CD4-positive, alpha-beta T cell treated with Interleukin-4 for 1 hour (primary cell): ENCODE data around the gene DENND1B.
A peak's percentile ranks its signal among the peaks of the same experiment; 100 is the strongest.
"Not testable (repeated sequence)": the region's sequence is repeated elsewhere in the genome, so short reads cannot be mapped to it uniquely, and the experiment has no call there.

ENCODE experiments used
- DNase-seq, 2 donors: peaks; one replicate each; pipeline ENCODE4 v3.0.0-alpha.2; 2020 to 2022

Gene DENND1B

GRCh38 chr1:197544130-197544529, 231.2 kb downstream of the DENND1B start:
- DNase-seq, result no peak

DNA sequence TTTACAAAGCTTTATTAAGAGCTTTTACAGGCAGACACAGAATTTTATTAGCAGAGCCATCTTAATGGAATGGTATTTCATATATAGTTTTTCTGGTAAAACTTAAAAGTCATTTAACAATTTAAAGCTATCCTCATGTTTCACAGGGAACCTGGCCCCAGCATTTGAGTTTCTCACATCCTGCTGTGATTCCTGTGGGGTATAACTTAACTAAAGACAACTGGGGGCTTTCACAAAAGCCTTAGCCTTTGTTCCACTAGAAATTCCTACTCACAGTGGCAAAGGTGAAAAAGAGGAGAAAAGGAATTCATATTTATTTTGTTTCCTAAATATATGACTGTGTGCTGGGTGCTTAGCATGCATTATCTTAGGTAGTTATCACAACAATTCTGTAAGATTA, 233.9 kb downstream of the DENND1B start:
- DNase-seq, result no peak

- DNase-seq, result peak in 1 of 2 donors; percentile 49
These were observed 248.4 kb downstream of the DENND1B start for GRCh38 chr1:197526736-197527371.

- peak in 1 of 2 donors; percentile 47 for DNase-seq
These were observed 254.1 kb downstream of the DENND1B start for GRCh38 chr1:197521118-197521739.

GRCh38 chr1:197519741-197520334, 255.4 kb downstream of the DENND1B start:
- DNase-seq, result no peak

- no peak for DNase-seq
These were observed 259.9 kb downstream of the DENND1B start for GRCh38 chr1:197515421-197515820.

GRCh38 chr1:197510691-197511378, 264.4 kb downstream of the DENND1B start:
- no peak for DNase-seq

DNA sequence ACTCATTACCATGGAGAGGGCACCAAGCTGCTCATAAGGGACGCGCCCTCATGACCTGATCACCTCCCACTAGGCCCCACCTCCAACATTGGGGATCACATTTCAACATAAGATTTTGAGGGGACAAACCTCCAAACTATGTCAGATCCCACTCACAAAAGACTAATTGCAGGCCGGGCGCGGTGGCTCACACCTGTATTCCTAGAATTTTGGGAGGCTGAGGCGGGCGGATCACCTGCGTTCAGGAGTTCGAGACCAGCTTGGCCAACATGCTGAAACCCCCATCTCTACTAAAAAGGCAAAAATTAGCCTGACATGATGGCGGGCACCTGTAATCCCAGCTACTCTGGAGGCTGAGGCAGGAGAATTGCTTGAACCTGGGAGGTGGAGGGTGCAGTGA, 278.6 kb downstream of the DENND1B start:
- DNase-seq, result no peak

DNA sequence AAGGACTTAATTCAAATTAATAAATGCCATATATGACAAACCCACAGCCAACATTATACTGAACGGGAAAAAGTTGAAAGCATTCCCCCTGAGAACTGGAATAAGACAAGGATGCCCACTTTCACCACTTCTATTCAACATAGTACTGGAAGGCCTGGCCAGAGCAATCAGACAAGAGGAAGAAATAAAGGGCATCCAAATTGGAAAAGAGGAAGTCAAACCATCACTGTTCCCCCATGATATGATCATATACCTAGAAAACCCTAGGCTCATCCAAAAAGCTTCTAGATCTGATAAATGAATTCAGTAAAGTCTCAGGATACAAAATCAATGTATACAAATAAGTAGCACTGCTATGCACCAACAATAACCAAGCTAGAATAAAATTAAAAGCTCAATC, 283.8 kb downstream of the DENND1B start:
- DNase-seq, result not testable (repeated sequence)

- DNase-seq, result no peak
These were observed 288.3 kb downstream of the DENND1B start for GRCh38 chr1:197486946-197487345.

- DNase-seq, result no peak
These were observed 289.5 kb downstream of the DENND1B start for GRCh38 chr1:197485790-197486189.

DNA sequence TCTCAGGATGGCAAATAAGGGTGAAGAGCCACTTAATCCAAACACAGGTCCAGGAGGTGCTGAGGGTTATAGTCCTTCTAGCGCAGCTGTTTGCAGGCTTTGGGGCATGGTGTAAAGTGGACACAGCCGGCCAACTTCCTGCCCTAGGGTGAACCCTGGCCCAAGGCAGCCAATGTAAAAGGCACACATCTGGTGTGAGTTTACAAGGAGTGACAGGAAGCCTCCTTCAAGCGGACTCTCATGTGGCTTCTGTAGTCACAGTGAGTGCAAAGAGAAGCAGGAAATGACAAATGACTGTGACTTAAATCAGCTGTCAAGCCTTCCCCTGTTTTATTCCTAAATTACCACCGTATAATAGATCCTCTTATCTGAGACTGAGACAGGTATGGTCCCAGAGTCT, 294.2 kb downstream of the DENND1B start:
- peak in 1 of 2 donors; percentile 7 for DNase-seq

GRCh38 chr1:197480446-197480845, 294.8 kb downstream of the DENND1B start:
- DNase-seq, result no peak

DNA sequence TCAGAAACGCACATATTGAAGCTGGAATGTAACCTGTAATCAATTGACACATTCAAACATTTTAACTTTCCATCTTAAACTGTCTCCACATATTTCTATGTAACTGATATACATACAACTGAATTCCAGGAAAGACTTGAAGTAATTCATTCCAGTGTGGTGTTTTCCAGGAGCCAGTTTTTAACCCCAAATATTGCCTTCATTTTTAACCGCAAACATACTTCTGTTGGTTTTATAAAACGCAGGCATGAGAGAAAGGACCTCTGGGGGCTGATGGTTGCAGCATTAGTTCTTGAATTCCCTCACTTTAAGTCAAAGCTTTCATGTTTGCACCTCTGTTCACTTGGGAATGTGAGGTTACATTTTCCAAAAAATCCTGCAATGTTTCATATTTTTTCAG, 303.1 kb downstream of the DENND1B start:
- DNase-seq, result no peak

DNA sequence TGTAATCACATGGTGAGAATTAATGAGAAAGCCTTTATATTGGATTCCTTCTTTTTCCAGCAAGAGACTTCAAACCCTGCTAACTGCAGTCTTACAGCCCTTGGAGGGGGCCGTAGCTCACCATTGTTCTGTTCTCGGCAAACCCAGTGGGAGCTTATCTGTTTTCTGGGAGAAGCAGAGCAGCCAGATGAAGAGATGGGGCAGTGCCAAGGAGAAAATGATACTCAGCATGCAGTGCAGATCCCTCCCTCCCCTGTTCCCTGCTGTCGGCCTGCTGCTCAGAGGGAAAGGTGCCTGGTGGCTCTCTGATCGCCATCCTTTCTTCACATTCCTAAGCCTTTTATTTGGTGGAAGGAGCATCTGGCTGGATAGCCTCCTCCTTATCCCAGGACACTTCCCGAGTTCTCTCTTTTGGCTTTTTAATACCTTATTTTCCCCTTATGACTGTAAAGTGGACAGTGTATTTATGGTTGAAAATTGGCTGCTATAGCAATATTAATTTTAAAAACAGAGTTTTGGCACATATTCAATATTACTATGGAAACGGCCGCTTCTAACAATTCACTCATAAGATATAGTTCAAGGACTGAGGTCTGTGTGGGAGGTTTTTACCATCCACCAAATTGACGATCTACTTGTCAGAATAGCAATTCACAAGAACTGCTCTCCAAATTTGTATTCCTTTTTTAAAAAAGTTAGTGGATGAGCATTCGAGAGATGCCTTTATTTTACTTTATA, 303.9 kb downstream of the DENND1B start:
- no peak for DNase-seq

DNA sequence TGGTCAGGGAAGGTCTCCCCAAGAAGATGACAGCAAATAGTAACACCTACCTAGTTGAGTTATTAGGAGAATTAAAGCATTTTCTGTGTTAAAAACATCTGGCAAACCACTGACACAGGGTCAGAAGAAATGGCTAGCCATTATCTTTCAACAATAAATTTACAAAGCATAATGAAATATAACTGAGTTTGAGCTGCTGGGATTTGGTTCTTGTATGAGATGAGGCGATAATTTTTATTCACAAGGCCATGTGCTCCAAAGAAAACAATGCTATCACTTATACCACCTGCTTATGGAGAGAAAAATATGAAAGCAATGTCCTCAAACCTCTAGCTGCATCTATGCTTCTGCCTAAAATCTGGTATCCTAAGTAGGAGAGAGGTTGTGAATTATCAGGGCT, 304.9 kb downstream of the DENND1B start:
- DNase-seq, result no peak

DNA sequence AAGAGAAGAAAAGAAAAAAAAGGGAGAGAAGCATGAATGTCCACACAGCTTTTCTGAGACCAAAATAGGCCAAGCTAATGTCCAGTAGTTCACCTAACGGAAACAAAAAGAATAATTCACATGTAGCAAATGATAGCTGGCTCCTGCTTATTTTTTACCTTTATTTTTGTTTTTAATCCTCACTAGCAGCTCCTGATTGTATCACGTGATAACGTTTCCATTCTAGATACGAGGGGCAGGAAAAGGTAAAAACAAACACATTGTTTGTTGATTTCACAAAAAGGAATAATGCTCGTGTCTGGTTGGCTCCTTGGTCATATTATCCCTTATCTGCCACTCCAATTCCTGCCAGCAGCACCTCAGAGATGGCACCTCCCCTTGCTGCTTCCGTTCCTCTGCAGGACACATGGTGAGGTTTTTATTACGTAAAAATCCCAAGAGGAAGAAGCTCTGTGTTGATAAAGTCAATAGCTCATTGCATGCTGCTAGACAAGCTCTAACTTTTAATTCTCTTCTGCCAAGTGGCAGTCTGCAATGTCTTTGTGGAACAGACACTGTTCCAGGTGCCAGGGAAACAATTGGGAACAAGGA, 305.6 kb downstream of the DENND1B start:
- DNase-seq, result no peak

- DNase-seq, result no peak
These were observed 306.6 kb downstream of the DENND1B start for GRCh38 chr1:197468543-197469175.

DNA sequence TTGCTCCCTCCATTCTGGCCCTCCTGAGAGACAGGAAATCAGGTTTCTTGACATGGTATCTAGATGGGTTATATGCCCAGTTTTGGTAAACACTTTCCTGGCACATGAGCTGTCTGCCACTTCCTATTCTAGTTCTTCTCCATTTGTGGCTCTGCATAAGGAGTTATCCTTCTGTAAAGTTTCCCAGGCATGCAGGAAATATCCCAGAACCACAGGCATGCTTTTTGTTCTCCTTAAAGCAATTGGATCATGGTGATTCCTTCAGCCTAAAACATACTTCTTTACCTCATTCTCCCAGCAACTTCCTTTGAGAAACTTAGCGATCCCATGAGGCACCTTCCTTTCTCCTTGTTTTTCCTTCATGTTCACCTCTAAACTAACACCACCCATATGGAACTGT, 307.4 kb downstream of the DENND1B start:
- DNase-seq, result no peak

DNA sequence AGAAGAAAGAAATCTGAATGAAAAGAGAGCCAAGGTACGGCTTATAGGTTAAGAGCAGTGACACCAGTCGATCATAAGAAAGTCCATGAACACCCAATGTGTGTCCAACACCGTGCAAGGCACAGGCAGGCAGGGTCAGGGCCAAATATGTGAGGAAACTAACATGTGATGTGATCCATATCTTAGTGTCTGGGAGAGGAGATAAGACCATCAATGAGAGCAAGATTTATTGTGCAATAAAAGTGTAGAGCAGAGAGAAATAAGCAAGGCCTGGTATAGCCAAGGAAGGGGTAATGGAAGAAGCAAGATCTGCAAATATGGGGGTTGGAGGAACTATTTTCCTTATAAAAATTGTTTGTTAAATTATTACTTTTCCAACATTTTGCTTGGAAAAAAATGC, 308.5 kb downstream of the DENND1B start:
- no peak for DNase-seq

GRCh38 chr1:197465528-197466327, 309.6 kb downstream of the DENND1B start:
- DNase-seq, result no peak
